ENCODE data around the gene MBD5.

The MBD5 gene

GRCh38 chr2:148552675-148553331 lies 531.9 kb downstream of the MBD5 start:
- peak overlapping the region; percentile 26 for H3K4me3 ChIP-seq (ENCODE audit: low read length)
- peak; percentile 45 for DNase-seq (ENCODE audit: low read depth, low spot score)

- H3K4me3 ChIP-seq (ENCODE audit: low read length): peak overlapping the region; percentile 26
- no peak for DNase-seq (ENCODE audit: low read depth, low spot score)
Observed at GRCh38 chr2:148553332-148553887, 532.5 kb downstream of the MBD5 start.

GRCh38 chr2:148554459-148555247 lies 533.8 kb downstream of the MBD5 start:
- H3K4me3 ChIP-seq (ENCODE audit: low read length): no peak overlapping the region

GRCh38 chr2:148555622-148556294 lies 534.9 kb downstream of the MBD5 start:
- H3K4me3 ChIP-seq (ENCODE audit: low read length): no peak overlapping the region
- DNase-seq (ENCODE audit: low read depth, low spot score): no peak

More at GRCh38 chr2:148554459-148555247, 533.8 kb downstream of the MBD5 start:
- no peak for DNase-seq (ENCODE audit: low read depth, low spot score)

- no peak for DNase-seq (ENCODE audit: low read depth, low spot score)
- H3K4me3 ChIP-seq (ENCODE audit: low read length): no peak overlapping the region
Observed at GRCh38 chr2:148557844-148558436, 537.0 kb downstream of the MBD5 start.

GRCh38 chr2:148560496-148560895 lies 539.6 kb downstream of the MBD5 start:
- no peak for DNase-seq (ENCODE audit: low read depth, low spot score)

GRCh38 chr2:148561389-148561788 lies 540.5 kb downstream of the MBD5 start:
- H3K4me3 ChIP-seq (ENCODE audit: low read length): no peak overlapping the region
- DNase-seq (ENCODE audit: low read depth, low spot score): no peak

More at GRCh38 chr2:148560496-148560895, 539.6 kb downstream of the MBD5 start:
- H3K4me3 ChIP-seq (ENCODE audit: low read length): no peak overlapping the region

- no peak for DNase-seq (ENCODE audit: low read depth, low spot score)
Observed at GRCh38 chr2:148565272-148565894, 544.5 kb downstream of the MBD5 start.

More at GRCh38 chr2:148565272-148565894, 544.5 kb downstream of the MBD5 start:
- no peak overlapping the region for H3K4me3 ChIP-seq (ENCODE audit: low read length)

Data from Jurkat, Clone E6-1 (cell line).